Tibial artery (tissue), 4 donors: ENCODE data around the gene ODC1.
"Not testable (repeated sequence)": the region's sequence is repeated elsewhere in the genome, so short reads cannot be mapped to it uniquely, and the experiment has no call there.

ENCODE experiments used
- DNase-seq, 2 donors: peaks; one replicate each; pipeline ENCODE4 v3.0.0-alpha.2; 2019
- H3K27ac ChIP-seq, 2 donors: fragments of 200-600 bp; sonication (generic) in 1 of 2; 1 replicate in 1 of 2; 2 replicates in 1 of 2; pipeline ENCODE4 v1.5.1; 2018 to 2019; ENCODE audit warnings: mild to moderate bottlenecking in 1 of 2
- H3K27me3 ChIP-seq, 2 donors: fragments of 200-600 bp; sonication (generic) in 1 of 2; one replicate each; pipeline versions ENCODE4 v1.5.1 to v1.6.0; 2016 to 2019
- H3K36me3 ChIP-seq, 3 donors: fragments of 200-600 bp; sonication (generic) in 2 of 3; one replicate each; pipeline ENCODE4 v1.5.1; 2016 to 2019; ENCODE audit warnings: mild to moderate bottlenecking in 2 of 3
- H3K4me1 ChIP-seq, 4 donors: fragments of 200-600 bp; sonication (generic) in 2 of 4; 1 replicate in 3 of 4; 2 replicates in 1 of 4; pipeline ENCODE4 v1.5.1; 2016 to 2019
- H3K4me3 ChIP-seq, 2 donors: fragments of 200-600 bp; sonication (generic) in 1 of 2; 1 replicate in 1 of 2; 2 replicates in 1 of 2; pipeline ENCODE4 v1.5.1; 2018 to 2019; ENCODE audit warnings: mild to moderate bottlenecking in 2 of 2
- H3K9me3 ChIP-seq, 3 donors: fragments of 200-600 bp; sonication (generic) in 1 of 3; one replicate each; pipeline ENCODE4 v1.5.1; 2016 to 2019
- intact Hi-C: fragments of 100-400 bp; cut with DNase I; formaldehyde crosslinking; loops from one replicate; pipeline ENCODE4 v1.15.0; 2023; ENCODE audit warnings: low total_unique reads
- TF ChIP-seq, protein P1 (sequence below), 2 experiments: fragments of 200-600 bp in 1 of 2; fragments of 450-650 bp in 1 of 2; IDR thresholded peaks; one replicate each; pipeline ENCODE4 v1.5.1; 2017 to 2019; ENCODE audit warnings: antibody characterized with exemption in 2 of 2, mild to moderate bottlenecking in 1 of 2, moderate library complexity in 1 of 2

ODC1 gene

DNA sequence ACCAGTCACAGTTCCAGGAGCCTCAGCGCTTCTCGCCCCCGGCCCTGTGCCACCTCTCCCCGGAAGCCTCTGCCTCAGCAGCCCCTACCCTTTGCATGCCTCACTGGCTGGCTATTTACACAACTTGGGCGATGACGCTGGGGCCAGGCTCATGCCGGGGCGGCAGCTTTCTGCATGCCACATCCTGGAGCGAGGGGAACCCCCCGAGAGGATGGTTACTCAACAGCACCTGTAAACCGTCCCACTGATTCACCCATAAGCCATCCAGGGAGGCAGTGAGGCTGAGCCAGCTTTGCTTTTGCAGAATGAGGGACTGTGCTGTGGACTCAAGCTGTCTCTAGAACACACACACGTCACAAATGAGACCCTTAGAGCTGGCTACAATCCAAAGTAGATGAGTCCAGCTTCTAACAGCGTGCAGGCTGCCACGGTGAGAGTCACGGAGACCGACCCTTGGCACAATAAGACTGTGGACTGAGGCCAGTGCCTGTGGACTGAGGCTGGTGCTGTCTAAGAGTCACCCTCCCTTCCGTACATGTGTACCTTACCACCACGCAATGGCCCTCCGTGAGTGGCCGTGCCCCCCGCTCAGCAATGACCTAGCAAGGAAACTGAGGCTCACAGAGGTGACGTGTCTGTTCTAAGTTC is 45.6 kb upstream of the ODC1 start:
- peak in 1 of 2 donors; percentile 54 for DNase-seq
- H3K36me3 ChIP-seq: no peaks in the 10 kb centered on the region
- TF ChIP-seq, protein P1, sequence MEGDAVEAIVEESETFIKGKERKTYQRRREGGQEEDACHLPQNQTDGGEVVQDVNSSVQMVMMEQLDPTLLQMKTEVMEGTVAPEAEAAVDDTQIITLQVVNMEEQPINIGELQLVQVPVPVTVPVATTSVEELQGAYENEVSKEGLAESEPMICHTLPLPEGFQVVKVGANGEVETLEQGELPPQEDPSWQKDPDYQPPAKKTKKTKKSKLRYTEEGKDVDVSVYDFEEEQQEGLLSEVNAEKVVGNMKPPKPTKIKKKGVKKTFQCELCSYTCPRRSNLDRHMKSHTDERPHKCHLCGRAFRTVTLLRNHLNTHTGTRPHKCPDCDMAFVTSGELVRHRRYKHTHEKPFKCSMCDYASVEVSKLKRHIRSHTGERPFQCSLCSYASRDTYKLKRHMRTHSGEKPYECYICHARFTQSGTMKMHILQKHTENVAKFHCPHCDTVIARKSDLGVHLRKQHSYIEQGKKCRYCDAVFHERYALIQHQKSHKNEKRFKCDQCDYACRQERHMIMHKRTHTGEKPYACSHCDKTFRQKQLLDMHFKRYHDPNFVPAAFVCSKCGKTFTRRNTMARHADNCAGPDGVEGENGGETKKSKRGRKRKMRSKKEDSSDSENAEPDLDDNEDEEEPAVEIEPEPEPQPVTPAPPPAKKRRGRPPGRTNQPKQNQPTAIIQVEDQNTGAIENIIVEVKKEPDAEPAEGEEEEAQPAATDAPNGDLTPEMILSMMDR (IDR thresholded peaks at IDR 0.05): no peak

DNA sequence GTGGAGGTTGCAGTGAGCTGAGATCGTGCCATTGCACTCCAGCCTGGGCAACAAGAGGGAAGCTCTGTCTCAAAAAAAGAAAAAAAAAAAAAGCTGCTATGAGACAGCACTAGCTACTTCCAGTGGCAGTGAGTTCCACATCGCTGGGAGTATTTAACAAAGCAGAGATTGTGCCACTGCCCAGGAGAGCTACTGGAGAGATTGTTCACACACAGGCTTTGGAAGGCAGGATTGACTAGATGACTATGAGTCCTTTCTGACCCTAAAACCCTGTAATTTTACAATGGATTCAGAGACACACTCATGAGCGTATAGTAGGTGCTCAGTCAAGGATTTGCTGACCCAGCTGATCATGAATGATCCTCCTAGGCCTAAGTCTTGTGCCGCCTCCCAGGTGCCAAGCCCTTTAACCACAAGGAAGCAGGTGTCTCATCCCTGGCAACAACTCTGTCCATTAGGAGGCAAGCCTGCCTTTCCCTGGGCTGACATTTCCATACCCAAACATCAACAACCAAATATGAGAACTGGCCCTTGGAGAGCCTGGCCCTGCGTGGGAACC is 45.0 kb upstream of the ODC1 start:
- Histone ChIP-seq H3K4me1 (peaks cover 0 to 11% (median 0%) of the 10 kb centered on the region in 4 donors), H3K4me3 (no peak overlapping the region), H3K27me3 (peaks cover 0 to 52% of the 10 kb centered on the region in 2 donors), H3K27ac (no peak overlapping the region), H3K36me3 (no peaks in the 10 kb centered on the region), H3K9me3 (no peaks in the 10 kb centered on the region)
- DNase-seq: no peak
- TF ChIP-seq, protein P1 (IDR thresholded peaks at IDR 0.05): no peak
- intact Hi-C loops: no loop called here

More for the DNA sequence above, 45.6 kb upstream of the ODC1 start:
- no peak overlapping the region for H3K27ac ChIP-seq
- no peaks in the 10 kb centered on the region for H3K9me3 ChIP-seq
- peaks cover 0 to 11% (median 0%) of the 10 kb centered on the region in 4 donors for H3K4me1 ChIP-seq
- intact Hi-C loops: no loop called here
- peaks cover 0 to 48% of the 10 kb centered on the region in 2 donors for H3K27me3 ChIP-seq
- no peak overlapping the region for H3K4me3 ChIP-seq

DNA sequence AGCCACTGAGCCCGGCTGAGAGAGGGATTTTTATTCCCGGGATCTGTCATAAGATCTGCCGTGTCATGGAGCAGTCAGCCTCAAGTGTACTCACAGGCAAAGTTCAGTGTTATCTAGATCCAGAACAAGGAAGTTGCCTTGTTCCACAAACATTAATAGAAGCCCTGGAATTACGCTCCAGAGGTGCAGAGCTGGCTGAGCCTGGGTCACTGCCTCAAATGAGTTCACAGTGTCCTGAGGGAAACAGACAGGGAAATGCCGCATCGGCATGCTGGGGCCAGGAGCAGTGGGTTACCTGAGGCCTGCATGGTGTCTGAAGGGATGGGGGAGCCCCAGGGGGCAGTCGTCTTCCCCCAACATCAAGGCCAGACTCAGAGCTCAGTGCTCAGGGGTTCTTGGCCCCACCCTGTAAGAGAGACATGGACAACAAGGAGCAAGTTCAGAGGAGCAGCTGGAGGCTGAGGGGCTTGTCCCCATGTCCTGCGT is 42.7 kb upstream of the ODC1 start:
- Histone ChIP-seq H3K27ac (no peak overlapping the region), H3K9me3 (no peaks in the 10 kb centered on the region), H3K36me3 (no peaks in the 10 kb centered on the region), H3K27me3 (peaks cover 0 to 37% of the 10 kb centered on the region in 2 donors), H3K4me1 (peaks cover 0 to 5% (median 0%) of the 10 kb centered on the region in 4 donors), H3K4me3 (no peak overlapping the region)
- TF ChIP-seq, protein P1 (IDR thresholded peaks at IDR 0.05): no peak
- peak in 1 of 2 donors; percentile 35 for DNase-seq
- intact Hi-C loops: no loop called here

DNA sequence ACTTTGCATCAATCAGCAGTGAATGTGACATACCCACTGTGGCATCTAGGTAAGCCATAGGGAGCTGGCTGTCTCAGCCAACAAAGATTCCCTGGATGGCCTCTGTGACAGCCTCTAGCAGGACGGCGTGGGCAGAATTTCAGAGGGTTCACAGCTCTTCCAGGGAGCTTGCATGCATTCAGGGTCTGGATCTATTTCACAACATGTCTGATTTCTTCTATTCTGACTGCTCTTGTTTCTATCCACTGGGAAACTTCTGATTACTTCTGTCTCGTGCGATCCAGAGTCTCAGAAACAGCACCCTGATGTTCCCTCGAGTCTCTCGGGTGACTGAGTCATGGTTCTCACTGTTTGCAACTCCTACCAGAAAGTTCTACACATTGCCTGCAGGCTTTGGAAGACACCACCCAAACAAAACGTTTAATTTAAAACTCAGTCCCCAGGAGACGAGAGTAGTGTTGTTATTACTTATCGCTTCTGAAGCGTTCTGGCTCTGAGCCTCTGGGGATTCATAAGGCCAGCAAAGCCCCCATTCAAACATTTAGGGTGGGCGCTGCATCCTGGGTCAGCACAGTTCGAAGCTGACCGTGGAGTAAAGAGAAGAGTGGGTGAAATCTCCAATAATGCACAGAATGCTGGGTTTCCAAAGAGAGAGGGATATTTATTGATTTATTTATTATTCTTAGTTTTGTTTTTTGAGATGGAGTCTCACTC is 41.9 kb upstream of the ODC1 start:
- no peak for DNase-seq
- Histone ChIP-seq H3K27me3 (peaks cover 0 to 29% of the 10 kb centered on the region in 2 donors), H3K9me3 (no peaks in the 10 kb centered on the region), H3K36me3 (no peaks in the 10 kb centered on the region), H3K27ac (no peak overlapping the region), H3K4me3 (no peak overlapping the region), H3K4me1 (peaks cover 0 to 5% (median 0%) of the 10 kb centered on the region in 4 donors)
- intact Hi-C loops: no loop called here
- TF ChIP-seq, protein P1 (IDR thresholded peaks at IDR 0.05): no peak

DNA sequence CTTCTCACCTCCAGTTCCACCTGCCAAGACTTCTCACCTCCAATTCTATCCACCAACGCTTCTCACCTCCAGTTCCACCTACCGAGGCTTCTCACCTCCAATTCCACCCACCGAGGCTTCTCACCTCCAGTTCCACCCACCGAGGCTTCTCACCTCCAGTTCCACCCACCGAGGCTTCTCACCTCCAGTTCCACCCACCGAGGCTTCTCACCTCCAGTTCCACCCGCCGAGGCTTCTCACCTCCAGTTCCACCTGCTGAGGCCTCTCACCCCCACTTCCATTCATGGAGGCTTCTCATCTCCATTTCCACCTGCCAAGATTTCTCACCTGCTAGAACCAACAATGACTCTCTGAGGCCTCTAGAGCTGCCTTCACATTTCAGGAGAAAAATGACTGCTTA is 40.0 kb upstream of the ODC1 start:
- DNase-seq, H3K9me3 ChIP-seq, H3K4me1 ChIP-seq, H3K4me3 ChIP-seq, H3K27ac ChIP-seq, H3K36me3 ChIP-seq, intact Hi-C loops: not testable (repeated sequence)
- H3K27me3 ChIP-seq: peaks cover 0 to 27% of the 10 kb centered on the region in 2 donors

DNA sequence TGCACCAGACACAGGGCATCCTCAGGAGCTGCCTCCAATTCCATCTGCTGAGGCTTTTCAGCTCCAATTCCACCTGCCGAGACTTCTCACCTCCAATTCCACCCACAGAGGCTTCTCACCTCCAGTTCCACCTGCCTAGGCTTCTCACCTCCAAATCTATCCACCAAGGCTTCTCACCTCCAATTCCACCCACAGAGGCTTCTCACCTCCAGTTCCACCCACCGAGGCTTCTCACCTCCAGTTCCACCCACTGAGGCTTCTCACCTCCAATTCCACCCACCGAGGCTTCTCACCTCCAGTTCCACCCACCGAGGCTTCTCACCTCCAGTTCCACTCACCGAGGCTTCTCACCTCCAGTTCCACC is 39.6 kb upstream of the ODC1 start:
- H3K4me3 ChIP-seq, H3K36me3 ChIP-seq, H3K27ac ChIP-seq, intact Hi-C loops, H3K9me3 ChIP-seq, H3K4me1 ChIP-seq: not testable (repeated sequence)
- H3K27me3 ChIP-seq: peaks cover 0 to 27% of the 10 kb centered on the region in 2 donors
- peak in 1 of 2 donors; percentile 31 for DNase-seq
